KMS-11 (cell line): ENCODE measurements around the gene SLC22A23.

Experiments
- H2AFZ ChIP-seq: fragments of 200-600 bp; sonication (generic); 2 replicates; pipeline ENCODE4 v1.6.1; 2016; ENCODE audit warnings: antibody characterized with exemption, mixed run types, low read depth
- H3K27ac ChIP-seq: fragments of 200-600 bp; sonication (generic); 2 replicates; pipeline ENCODE4 v1.6.1; 2016; ENCODE audit warnings: mild to moderate bottlenecking, mixed run types
- H3K27me3 ChIP-seq: fragments of 200-600 bp; sonication (generic); 2 replicates; pipeline ENCODE4 v1.6.1; 2017; ENCODE audit warnings: mild to moderate bottlenecking, low read depth, mixed run types, moderate library complexity; ENCODE audit not compliant: insufficient read depth
- H3K36me3 ChIP-seq: fragments of 200-600 bp; sonication (generic); 2 replicates; pipeline ENCODE4 v1.6.1; 2017; ENCODE audit warnings: mild to moderate bottlenecking, mixed run types; ENCODE audit not compliant: insufficient read depth
- H3K4me1 ChIP-seq: fragments of 200-600 bp; sonication (generic); 2 replicates; pipeline ENCODE4 v1.6.1; 2016; ENCODE audit warnings: mild to moderate bottlenecking, low read depth, mixed run types; ENCODE audit not compliant: poor library complexity, severe bottlenecking
- H3K4me2 ChIP-seq: fragments of 200-600 bp; sonication (generic); 2 replicates; pipeline ENCODE4 v1.7.0; 2016; ENCODE audit warnings: mild to moderate bottlenecking, mixed run types
- H3K4me3 ChIP-seq: fragments of 200-600 bp; sonication (generic); IDR thresholded peaks from 2 replicates; pipeline ENCODE4 v1.6.1; 2017; ENCODE audit warnings: low read depth, low read length, mixed read lengths; ENCODE audit not compliant: insufficient read depth
- H3K79me2 ChIP-seq: fragments of 200-600 bp; sonication (generic); 2 replicates; pipeline ENCODE4 v1.6.1; 2016; ENCODE audit warnings: low read depth, mixed run types; ENCODE audit not compliant: insufficient read depth
- H3K9ac ChIP-seq: fragments of 200-600 bp; sonication (generic); 2 replicates; pipeline ENCODE4 v1.6.1; 2016; ENCODE audit warnings: mild to moderate bottlenecking, mixed run types
- H4K20me1 ChIP-seq: fragments of 200-600 bp; sonication (generic); 2 replicates; pipeline ENCODE4 v1.6.1; 2016; ENCODE audit warnings: mild to moderate bottlenecking, mixed run types; ENCODE audit not compliant: insufficient read depth
- TF ChIP-seq, protein P1 (sequence below): fragments of 200-600 bp; sonication (generic); conservative IDR thresholded peaks from 2 replicates; pipeline ENCODE4 v1.6.1; 2017; ENCODE audit warnings: low read depth, mild to moderate bottlenecking, antibody characterized with exemption, low read length, moderate library complexity, mixed read lengths

The SLC22A23 gene

DNA sequence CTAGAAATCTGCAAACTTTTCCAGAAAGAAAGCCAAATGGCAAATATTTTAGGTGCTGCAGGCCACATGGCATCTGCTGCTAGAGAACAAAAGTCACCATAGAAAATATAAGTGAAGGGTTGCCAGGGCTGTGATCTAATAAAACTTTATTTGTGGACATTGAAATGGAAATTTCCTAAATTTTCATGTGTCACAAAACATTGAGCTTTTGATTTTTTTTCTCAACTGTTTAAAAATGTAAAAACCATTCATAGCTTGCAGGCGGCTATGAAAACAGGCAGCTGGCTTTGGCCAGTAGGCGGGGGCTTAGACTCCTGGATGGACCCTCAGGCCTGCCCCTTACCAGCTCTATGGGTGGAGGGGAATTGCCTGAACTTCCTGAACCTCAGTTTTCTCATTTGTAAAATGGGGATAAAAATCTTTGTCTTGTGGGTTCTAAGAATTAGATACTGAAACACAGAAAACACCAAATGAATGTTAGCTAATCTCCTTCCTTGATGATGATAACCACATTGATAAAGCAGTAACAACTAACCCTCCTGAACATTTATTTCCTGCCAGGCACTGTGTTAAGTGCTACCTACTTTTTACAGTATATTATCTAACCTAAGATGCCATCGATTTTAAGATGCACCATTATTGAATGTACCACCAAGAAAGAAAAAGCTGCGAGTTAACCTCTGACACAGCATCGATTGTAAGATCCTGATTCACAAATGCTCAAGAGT lies 85.5 kb downstream of the SLC22A23 start:
- TF ChIP-seq, protein P1, sequence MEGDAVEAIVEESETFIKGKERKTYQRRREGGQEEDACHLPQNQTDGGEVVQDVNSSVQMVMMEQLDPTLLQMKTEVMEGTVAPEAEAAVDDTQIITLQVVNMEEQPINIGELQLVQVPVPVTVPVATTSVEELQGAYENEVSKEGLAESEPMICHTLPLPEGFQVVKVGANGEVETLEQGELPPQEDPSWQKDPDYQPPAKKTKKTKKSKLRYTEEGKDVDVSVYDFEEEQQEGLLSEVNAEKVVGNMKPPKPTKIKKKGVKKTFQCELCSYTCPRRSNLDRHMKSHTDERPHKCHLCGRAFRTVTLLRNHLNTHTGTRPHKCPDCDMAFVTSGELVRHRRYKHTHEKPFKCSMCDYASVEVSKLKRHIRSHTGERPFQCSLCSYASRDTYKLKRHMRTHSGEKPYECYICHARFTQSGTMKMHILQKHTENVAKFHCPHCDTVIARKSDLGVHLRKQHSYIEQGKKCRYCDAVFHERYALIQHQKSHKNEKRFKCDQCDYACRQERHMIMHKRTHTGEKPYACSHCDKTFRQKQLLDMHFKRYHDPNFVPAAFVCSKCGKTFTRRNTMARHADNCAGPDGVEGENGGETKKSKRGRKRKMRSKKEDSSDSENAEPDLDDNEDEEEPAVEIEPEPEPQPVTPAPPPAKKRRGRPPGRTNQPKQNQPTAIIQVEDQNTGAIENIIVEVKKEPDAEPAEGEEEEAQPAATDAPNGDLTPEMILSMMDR: no peak
- Histone ChIP-seq H3K4me2 (no peak overlapping the region), H3K79me2 (no peaks in the 10 kb centered on the region), H3K27ac (no peak overlapping the region), H3K36me3 (no peaks in the 10 kb centered on the region), H2AFZ (no peak overlapping the region), H3K4me3 (no peak overlapping the region), H3K9ac (no peak overlapping the region), H3K4me1 (peaks cover 5% of the 10 kb centered on the region), H4K20me1 (no peaks in the 10 kb centered on the region), H3K27me3 (no peaks in the 10 kb centered on the region)

DNA sequence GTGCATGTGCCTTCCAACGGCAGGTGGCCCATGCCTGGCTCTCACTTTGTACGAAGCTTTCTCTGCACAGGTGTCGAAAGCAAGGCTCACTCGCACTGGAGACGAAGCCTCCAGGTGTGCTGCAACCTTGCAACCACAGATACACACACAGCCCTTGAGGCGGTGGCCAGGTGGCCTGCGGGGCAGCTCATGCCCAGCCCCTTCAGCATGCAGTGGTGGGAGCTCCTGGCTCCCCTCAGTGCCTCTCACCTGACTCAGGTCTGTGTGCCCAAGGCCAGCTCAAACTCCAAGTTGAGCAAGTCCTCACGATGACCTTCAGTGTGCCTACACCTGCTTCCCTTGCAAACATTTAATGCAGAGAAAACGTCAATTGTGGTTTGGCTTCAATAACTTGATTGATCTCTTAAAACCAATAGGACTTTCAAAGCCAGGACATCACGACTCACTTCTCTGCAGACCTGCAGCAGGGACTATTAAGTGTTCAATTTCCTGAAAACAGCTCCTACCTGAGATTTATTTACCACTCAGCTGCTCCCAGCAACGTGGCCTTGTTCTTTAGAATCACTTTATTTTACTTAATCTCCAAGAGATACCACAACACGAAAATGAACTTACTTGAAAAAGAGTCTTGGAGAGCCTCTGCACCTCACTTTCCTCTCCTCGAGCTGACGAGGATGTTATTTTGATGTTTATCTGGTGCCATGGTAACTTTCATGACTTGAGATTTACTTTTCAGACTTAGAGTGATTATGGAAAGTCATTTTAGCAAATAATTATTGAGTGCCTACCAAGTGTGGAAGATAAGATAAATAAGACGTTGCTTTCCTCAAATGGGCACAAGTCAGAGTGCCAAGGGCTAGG lies 86.3 kb downstream of the SLC22A23 start:
- TF ChIP-seq, protein P1: no peak
- Histone ChIP-seq H3K4me3 (no peak overlapping the region), H3K4me2 (no peak overlapping the region), H3K36me3 (no peaks in the 10 kb centered on the region), H3K27ac (no peak overlapping the region), H3K9ac (no peak overlapping the region), H2AFZ (no peak overlapping the region), H3K27me3 (no peaks in the 10 kb centered on the region), H3K79me2 (no peaks in the 10 kb centered on the region), H4K20me1 (no peaks in the 10 kb centered on the region), H3K4me1 (peaks cover 5% of the 10 kb centered on the region)

DNA sequence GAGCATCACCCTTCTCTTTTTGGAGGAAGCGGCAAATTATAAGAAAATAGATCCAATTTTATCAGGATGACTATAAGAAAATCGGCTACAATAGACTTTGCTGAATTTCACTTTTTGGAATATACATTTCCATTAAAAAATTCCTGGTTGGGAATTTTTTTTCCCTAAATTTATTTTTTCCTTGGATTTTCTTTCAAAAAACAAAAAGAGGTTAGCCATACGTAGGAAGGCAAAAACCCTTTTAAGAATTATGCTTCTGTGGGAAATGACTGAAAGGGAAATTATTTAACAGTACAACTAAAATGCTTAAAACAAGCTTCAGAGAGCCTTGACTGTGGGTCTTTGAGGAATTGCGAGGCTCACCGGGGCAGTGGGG lies 86.9 kb downstream of the SLC22A23 start:
- Histone ChIP-seq H3K9ac (no peak overlapping the region), H2AFZ (no peak overlapping the region), H3K4me2 (no peak overlapping the region), H3K27me3 (no peaks in the 10 kb centered on the region), H3K4me3 (no peak overlapping the region), H3K4me1 (peaks cover 5% of the 10 kb centered on the region), H3K79me2 (no peaks in the 10 kb centered on the region), H3K36me3 (no peaks in the 10 kb centered on the region), H3K27ac (no peak overlapping the region), H4K20me1 (no peaks in the 10 kb centered on the region)
- TF ChIP-seq, protein P1: no peak

DNA sequence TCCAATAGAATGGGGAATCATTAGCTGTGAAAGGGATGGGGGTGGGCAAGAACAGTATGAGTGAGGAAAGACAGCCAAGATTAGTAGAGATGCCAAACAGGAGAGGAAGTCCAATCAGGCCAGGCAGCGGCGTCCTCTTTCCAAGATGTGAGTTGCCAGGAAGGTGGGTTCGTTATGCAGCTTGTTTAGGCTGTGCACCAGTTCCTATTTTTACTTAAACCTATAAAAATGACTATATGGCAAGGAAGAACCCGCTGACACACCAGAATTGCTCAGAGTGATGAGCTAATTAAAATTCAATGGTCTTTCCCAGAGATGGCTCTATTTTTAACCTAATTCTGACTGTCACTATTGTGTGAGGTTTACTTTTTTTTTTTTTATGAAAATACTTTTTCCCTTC lies 88.2 kb downstream of the SLC22A23 start:
- Histone ChIP-seq H2AFZ (no peak overlapping the region), H3K27ac (no peak overlapping the region), H3K9ac (no peak overlapping the region), H3K27me3 (no peaks in the 10 kb centered on the region), H3K4me2 (no peak overlapping the region), H3K36me3 (no peaks in the 10 kb centered on the region), H3K4me1 (peaks cover 5% of the 10 kb centered on the region), H3K4me3 (no peak overlapping the region), H4K20me1 (no peaks in the 10 kb centered on the region), H3K79me2 (no peaks in the 10 kb centered on the region)
- TF ChIP-seq, protein P1: no peak
